HG02970 (cell line): ENCODE results near the gene GRIPAP1.
"Not testable (repeated sequence)": the region's sequence is repeated elsewhere in the genome, so short reads cannot be mapped to it uniquely, and the experiment has no call there.

Experiments used
- ATAC-seq: cut with Tn5 transposase; IDR thresholded peaks from one replicate; pipeline ENCODE4 v1.9.1; 2021; ENCODE audit warnings: mild to moderate bottlenecking, moderate library complexity, moderate number of reproducible peaks; ENCODE audit not compliant: unreplicated experiment, low FRiP score

Gene GRIPAP1

GRCh38 chrX:48998391-48998790 lies 3.7 kb downstream of the GRIPAP1 start:
- ATAC-seq: no peak

DNA sequence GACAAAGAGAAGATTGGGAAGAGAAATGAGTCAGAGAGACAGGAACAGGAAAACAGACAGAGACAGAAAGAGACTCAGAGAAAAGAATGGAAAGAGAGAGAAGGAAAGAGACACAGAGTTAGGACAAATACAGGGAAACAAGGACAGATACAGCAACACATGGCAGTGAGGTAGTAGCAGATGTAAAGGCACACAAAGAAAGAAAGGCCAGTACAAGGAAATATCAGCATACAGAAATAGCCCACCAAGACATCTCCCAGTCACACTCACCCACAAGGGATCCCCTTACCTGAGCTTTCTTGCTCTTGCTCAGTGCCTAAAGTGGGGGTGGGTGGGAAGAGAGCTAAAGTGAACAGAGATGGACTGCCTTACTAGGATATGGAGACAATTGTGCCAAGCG lies 4.2 kb downstream of the GRIPAP1 start:
- no peak for ATAC-seq

- no peak for ATAC-seq
Measured at GRCh38 chrX:48997455-48997854, 4.6 kb downstream of the GRIPAP1 start.

GRCh38 chrX:48996969-48997368 lies 5.1 kb downstream of the GRIPAP1 start:
- no peak for ATAC-seq

DNA sequence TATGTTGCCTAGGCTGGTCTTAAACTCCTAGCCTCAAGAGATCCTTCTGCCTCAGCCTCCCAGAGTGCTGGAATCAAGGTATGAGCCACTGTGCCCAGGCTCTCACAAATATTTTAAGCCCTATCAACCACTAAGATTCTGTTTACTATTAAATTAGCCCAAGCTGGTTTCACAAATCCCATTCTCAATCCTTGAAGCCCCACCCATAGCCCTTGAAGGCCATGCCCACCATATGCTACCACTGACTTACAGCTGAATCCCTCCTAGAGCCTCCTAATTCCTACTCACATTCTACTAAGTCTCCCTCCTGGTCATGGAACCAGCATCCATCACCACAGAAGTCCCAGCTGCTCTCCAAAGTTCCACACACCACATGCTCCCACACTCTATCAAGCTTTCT lies 9.7 kb downstream of the GRIPAP1 start:
- ATAC-seq: no peak

- ATAC-seq: no peak
Measured at GRCh38 chrX:48989483-48989882, 12.6 kb downstream of the GRIPAP1 start.

GRCh38 chrX:48983896-48984295 lies 18.2 kb downstream of the GRIPAP1 start:
- ATAC-seq: no peak

DNA sequence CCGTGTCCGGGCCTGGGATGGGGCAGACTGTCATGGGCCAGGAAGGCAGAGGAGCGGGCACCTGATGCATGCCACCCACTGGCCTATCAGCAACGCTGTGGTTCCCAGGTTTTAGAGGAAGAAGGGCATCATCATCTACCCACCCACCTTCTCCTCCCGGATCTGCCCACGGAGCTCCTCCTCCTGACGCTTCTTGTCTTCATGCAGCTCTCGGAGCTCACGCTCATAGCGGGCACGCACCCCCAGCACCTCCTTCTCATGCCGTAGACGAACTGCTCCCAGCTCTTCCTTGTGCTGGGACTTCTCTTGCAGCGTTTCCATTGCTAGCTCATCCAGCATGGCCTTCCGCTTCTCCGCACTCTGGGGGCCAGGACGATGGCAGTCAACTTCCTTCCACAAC lies 19.0 kb downstream of the GRIPAP1 start:
- ATAC-seq: no peak

DNA sequence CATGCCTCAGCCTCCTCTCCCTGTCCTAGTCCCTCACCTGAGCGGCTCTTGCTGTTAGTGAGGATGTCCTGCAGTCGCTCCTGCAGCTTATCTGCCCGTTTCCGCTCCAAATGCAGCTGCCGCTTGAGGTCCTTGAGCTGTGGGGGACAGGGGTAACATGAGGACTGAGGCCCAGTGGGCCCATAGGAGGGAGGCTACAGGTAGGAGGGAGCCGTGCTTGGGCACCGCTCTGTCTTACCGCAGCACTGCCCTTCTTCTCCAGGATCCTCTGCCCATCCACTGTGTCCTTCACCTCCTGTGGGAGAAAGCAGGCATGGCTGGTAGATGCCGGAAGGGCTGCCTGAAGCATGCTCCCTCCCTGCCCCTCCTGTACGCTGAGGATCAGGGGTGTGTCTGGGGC lies 20.9 kb downstream of the GRIPAP1 start:
- no peak for ATAC-seq

GRCh38 chrX:48980341-48980740 lies 21.7 kb downstream of the GRIPAP1 start:
- not testable (repeated sequence) for ATAC-seq

- no peak for ATAC-seq
Measured at GRCh38 chrX:48978226-48978625, 23.8 kb downstream of the GRIPAP1 start.

- no peak for ATAC-seq
Measured at GRCh38 chrX:48976086-48976485, 26.0 kb downstream of the GRIPAP1 start.

DNA sequence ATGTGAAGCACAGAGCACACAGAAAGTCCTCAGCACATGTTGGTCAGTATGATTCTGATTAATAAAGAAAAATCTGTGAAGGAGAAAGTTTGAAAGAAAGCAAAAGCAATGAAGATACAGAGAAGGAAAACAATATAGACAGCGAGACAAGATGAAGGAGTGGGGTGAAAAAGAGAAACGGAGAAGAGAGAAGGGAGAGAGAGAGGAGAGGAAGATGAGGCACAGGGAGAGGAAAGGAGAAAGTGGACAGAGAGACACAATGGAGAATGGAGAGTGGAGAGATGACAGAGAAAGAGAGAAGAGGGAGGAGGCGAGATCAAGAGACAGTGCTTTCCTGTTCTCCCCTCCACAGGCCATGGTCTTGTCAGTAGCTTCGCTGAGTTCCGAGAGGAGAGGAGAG lies 26.5 kb downstream of the GRIPAP1 start:
- no peak for ATAC-seq

DNA sequence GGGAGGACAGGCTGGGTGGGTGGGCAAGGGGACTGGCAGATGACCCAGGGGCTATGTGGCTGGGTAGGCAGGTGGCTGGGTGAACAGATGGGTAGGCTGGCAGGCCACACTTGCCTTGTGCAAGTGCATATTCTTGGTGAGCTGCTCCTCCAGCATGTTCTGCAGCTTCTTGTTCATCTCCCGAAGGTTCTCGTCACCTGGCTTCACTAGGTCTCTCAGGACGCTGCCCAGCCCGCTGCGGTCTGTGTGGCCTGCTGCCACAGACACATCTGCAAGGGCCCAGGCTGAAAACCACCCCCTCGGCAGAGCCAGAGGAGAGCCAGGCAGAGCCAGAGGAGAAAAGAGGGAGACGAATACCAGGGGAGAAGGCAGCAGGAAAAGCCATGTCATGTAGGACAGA lies 27.0 kb downstream of the GRIPAP1 start:
- no peak for ATAC-seq

- ATAC-seq: no peak
Measured at GRCh38 chrX:48974574-48974973, 27.5 kb downstream of the GRIPAP1 start.

DNA sequence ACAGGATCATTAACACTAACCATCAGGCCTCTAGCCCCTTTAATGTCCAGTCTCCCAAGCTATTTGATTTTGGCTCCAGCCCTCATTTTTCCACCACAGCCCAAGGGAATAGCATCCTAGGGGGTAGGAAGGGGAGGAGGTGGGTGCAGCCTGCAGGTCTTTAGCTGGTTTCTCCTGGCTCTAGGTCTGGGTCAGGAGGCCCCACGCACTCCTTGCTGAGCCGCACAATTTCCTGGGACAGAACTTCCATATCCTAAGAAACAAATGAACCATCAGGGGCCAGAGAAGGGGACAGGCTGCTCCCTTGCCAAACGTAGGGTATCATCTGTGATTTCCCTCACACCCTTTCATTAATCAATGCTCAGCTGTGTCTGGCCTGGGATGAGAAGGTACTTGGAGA lies 28.0 kb downstream of the GRIPAP1 start:
- ATAC-seq: no peak

DNA sequence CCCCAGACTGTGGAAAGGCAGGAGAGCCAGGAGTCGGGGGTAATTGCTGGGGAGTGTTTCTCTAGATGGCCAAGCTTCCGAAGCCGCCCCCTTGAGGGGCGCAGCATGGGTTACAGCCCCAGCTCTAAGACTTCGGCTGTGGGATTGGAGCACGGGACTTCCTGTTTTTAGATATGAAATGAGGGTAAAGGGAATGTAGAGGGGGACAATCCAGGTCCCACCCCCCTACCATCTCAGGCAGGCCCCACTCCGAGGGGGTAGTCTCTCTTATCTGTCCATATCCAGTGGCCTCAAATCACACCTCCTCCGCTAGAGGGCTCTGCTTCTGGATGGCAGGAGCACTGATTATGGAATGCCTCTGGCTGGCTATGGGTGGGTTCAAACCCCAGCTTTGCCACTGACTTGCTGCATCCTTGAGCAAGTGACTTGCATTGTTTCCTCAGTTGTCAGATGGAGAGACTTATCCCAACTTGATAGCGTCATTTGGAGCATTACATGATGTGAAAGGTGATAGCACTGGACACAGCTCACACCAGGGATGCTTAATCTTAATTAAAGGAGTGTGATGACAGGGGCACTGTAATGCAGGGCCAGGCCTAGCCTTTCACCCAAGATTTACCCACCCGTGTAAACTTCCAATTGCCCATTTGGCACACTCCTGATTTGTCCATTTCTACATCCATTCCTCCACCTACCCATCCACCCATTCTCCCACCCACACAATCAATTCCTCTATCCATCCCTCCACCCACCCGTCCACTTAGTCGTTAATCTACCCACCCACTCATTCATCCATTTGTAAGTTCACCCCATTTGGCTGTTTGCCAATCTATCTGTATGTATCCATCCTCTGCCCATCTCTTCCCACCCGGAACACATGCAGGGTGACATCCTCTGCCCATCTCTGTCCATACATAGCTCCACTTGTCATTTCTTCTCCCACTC lies 29.6 kb downstream of the GRIPAP1 start:
- ATAC-seq: no peak

DNA sequence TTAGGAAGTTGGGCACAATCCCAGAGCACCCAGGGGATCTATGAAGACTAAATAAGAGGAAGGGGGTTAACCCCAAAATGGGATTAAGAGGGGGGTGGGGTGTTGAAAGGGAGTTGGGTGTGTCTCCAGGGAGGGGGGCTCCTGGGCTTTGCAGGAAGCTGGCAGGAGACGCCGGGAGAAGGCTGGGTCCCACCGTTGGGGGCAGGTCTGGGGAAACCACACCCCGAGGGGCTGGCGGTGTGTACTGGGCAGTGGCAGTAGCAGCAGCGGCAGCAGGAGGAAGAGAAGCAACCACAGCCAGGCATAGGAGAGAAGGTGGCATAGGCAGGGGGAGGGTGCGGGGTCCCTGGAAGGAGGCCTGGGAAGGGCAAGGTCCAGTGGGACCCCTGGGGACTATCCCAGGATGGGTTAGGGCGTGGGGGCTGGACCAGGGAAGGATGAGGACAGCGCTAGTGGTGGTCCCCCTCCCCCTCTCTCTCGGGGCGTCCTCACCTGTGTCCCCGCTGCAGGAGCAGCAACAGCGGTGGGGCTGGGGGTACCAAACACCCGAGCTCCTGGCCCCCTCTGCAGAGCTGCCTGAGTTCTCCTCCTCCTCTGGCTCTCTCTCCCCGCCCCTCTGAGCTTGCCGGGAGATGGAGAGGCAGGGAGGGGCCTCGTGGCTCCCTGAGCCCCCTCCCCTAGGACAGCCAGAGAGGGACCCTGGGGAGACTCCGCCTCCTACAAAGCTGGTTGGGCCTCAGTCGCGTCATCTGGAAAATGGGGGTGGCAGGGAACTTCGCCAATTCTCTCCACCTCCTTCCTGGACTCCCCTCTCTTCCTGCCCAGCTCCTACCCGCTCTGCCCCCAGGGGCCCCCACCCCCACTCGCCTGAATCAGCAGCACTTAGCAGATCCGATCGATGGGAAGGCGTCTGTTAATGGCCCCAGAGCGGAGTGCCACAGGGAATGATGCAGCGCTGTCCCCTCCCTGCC lies 30.5 kb downstream of the GRIPAP1 start, which contains the start of gene KCND1:
Gene KCND1, minus strand, starts transcription at position 596 of the 971 bp plus-strand sequence. CDS start 1,573 bp downstream, outside the sequence.
- ATAC-seq: no peak

GRCh38 chrX:48969471-48969870 lies 32.6 kb downstream of the GRIPAP1 start:
- no peak for ATAC-seq

- ATAC-seq: no peak
Measured at GRCh38 chrX:48968377-48968776, 33.7 kb downstream of the GRIPAP1 start.
